DMS153 treated with DMSO at 0.1 percent for 48 hours (cell line): Measurements from ENCODE around the gene PCDHGC5.

Experiments used
- DNase-seq: peaks from one replicate; lab custom pipeline; 2025; ENCODE audit not compliant: unreplicated experiment; lab: John Stamatoyannopoulos, UW

The PCDHGC5 gene

GRCh38 chr5:141488591-141489561 is at the start of gene PCDHGC5:
TSS of gene PCDHGC5 (plus strand) at chr5:141489081. CDS start at chr5:141489241, 160 bp downstream.
- DNase-seq, result no peak

GRCh38 chr5:141439411-141440141 is 49.3 kb upstream of the PCDHGC5 start:
- DNase-seq, result no peak

GRCh38 chr5:141440341-141440740 is 48.5 kb upstream of the PCDHGC5 start:
- no peak for DNase-seq

GRCh38 chr5:141441571-141442170 is 47.2 kb upstream of the PCDHGC5 start:
- DNase-seq, result no peak

- DNase-seq, result no peak
Measured at GRCh38 chr5:141465351-141465750, 23.5 kb upstream of the PCDHGC5 start.

GRCh38 chr5:141475625-141476131 is 13.2 kb upstream of the PCDHGC5 start, which contains the start of gene PCDHGC3:
TSS of gene PCDHGC3 (plus strand) at chr5:141475966. CDS start at chr5:141476117, 151 bp downstream.
- DNase-seq, result peak; percentile 3

- peak; percentile 1 for DNase-seq
Measured at GRCh38 chr5:141476132-141476911, 12.6 kb upstream of the PCDHGC5 start.

GRCh38 chr5:141477044-141477575 is 11.8 kb upstream of the PCDHGC5 start:
- no peak for DNase-seq

GRCh38 chr5:141477815-141478214 is 11.1 kb upstream of the PCDHGC5 start:
- DNase-seq, result no peak

GRCh38 chr5:141478321-141478945 is 10.4 kb upstream of the PCDHGC5 start:
- peak; percentile 30 for DNase-seq

GRCh38 chr5:141479776-141480175 is 9.1 kb upstream of the PCDHGC5 start:
- no peak for DNase-seq

GRCh38 chr5:141483902-141484301 is 5.0 kb upstream of the PCDHGC5 start:
- DNase-seq, result no peak

- no peak for DNase-seq
Measured at GRCh38 chr5:141484310-141484640, 4.6 kb upstream of the PCDHGC5 start.

GRCh38 chr5:141484641-141485311 is 4.1 kb upstream of the PCDHGC5 start, which contains the start of gene PCDHGC4:
TSS of gene PCDHGC4 (plus strand) at chr5:141485030. CDS start at chr5:141485174, 144 bp downstream.
- DNase-seq, result no peak

GRCh38 chr5:141485321-141486055 is 3.4 kb upstream of the PCDHGC5 start:
- no peak for DNase-seq

- DNase-seq, result no peak
Measured at GRCh38 chr5:141486091-141486490, 2.8 kb upstream of the PCDHGC5 start.

GRCh38 chr5:141487131-141487530 is 1.8 kb upstream of the PCDHGC5 start:
- DNase-seq, result no peak

- no peak for DNase-seq
Measured at GRCh38 chr5:141489841-141490240, 960 bp downstream of the PCDHGC5 start.
